H1 (cell line): ENCODE results near the gene ANGEL2. TPM values are rescaled to one million over a fixed set of nuclear protein-coding genes. Genes with fewer than 3 reads are reported as not detected.

Source experiments
- CTCF ChIA-PET: fragments of 300-600 bp; sonication (Branson Sonifier 250); formaldehyde crosslinking; loops from one replicate; lab custom pipeline; 2021; ENCODE audit not compliant: partially characterized antibody; lab: Charles Lee
- POLR2A ChIA-PET: fragments of 300-600 bp; sonication (Branson Sonifier 250); formaldehyde crosslinking; loops from one replicate; lab custom pipeline; 2021; ENCODE audit warnings: inconsistent platforms; ENCODE audit not compliant: partially characterized antibody; lab: Charles Lee
- DNase-seq, 2 experiments: peaks; one replicate each; pipeline versions ENCODE4 v3.0.0 to v3.0.0-alpha.2; 2010 to 2022; ENCODE audit warnings: low spot score in 2 of 2, low read depth in 1 of 2, mixed read lengths in 1 of 2
- FAIRE-seq: peaks from 2 replicates; lab custom pipeline; 2011; peaks lifted over from hg19 to GRCh38; lab: Jason Lieb, UNC
- H2AFZ ChIP-seq: 2 replicates; pipeline ENCODE4 v1.8.1; 2012; ENCODE audit warnings: low read length, inconsistent platforms
- H2AK5ac ChIP-seq: 2 replicates; pipeline ENCODE4 v1.6.1; 2013; ENCODE audit warnings: low read depth, low read length
- H2BK120ac ChIP-seq: replicated peaks from 2 replicates; pipeline ENCODE3; 2013; ENCODE audit warnings: low read depth, low read length, inconsistent platforms
- H2BK12ac ChIP-seq: 2 replicates; pipeline ENCODE4 v1.6.1; 2013; ENCODE audit warnings: low read depth, low read length
- H2BK15ac ChIP-seq: 2 replicates; pipeline ENCODE4 v1.6.1; 2013; ENCODE audit warnings: low read length
- H2BK20ac ChIP-seq: 2 replicates; pipeline ENCODE4 v1.6.1; 2013; ENCODE audit warnings: low read length
- H2BK5ac ChIP-seq: 2 replicates; pipeline ENCODE4 v1.6.1; 2013; ENCODE audit warnings: low read depth, low read length
- H3K14ac ChIP-seq: 2 replicates; pipeline ENCODE4 v1.6.1; 2013; ENCODE audit warnings: inconsistent platforms; ENCODE audit not compliant: insufficient read length
- H3K18ac ChIP-seq: 2 replicates; pipeline ENCODE4 v1.6.1; 2013; ENCODE audit warnings: low read length; ENCODE audit errors: extremely low read depth
- H3K23ac ChIP-seq: 2 replicates; pipeline ENCODE4 v1.6.1; 2013; ENCODE audit warnings: inconsistent platforms; ENCODE audit not compliant: insufficient read length
- H3K23me2 ChIP-seq: 2 replicates; pipeline ENCODE4 v1.6.1; 2013; ENCODE audit warnings: low read depth, low read length
- H3K27ac ChIP-seq: 2 replicates; pipeline ENCODE4 v1.6.1; 2011; ENCODE audit warnings: low read depth, low read length, inconsistent platforms
- H3K27me3 ChIP-seq, 4 experiments: replicated peaks in 1 of 4; 1 replicate in 1 of 4; 2 replicates in 3 of 4; pipeline versions ENCODE4 v1.6.1 to v1.8.1; 2011 to 2013; ENCODE audit warnings: low read length in 3 of 4, mild to moderate bottlenecking in 3 of 4, inconsistent platforms in 2 of 4, mixed read lengths in 2 of 4, moderate library complexity in 1 of 4; ENCODE audit not compliant: control insufficient read depth in 3 of 4, insufficient read depth in 3 of 4; ENCODE audit errors: extremely low read depth in 1 of 4
- H3K36me3 ChIP-seq, 4 experiments: 2 replicates each; pipeline versions ENCODE4 v1.6.1 to v1.8.1; 2011 to 2013; ENCODE audit warnings: mild to moderate bottlenecking in 4 of 4, low read length in 3 of 4, moderate library complexity in 2 of 4, control low read depth in 1 of 4, inconsistent platforms in 1 of 4; ENCODE audit not compliant: insufficient read depth in 4 of 4, control insufficient read depth in 2 of 4
- H3K4ac ChIP-seq: replicated peaks from 2 replicates; pipeline ENCODE3; 2013; ENCODE audit warnings: low read length, low read depth, mixed read lengths, inconsistent platforms; ENCODE audit not compliant: insufficient read length
- H3K4me1 ChIP-seq, 4 experiments: replicated peaks in 1 of 4; 1 replicate in 1 of 4; 2 replicates in 3 of 4; pipeline versions ENCODE4 v1.6.1 to v1.8.1; 2011 to 2013; ENCODE audit warnings: low read length in 3 of 4, inconsistent platforms in 2 of 4, mixed read lengths in 1 of 4; ENCODE audit not compliant: insufficient read depth in 4 of 4, control insufficient read depth in 3 of 4
- H3K4me2 ChIP-seq, 2 experiments: 2 replicates each; pipeline versions ENCODE4 v1.6.1 to v1.8.1; 2011 to 2013; ENCODE audit warnings: low read depth in 2 of 2, low read length in 2 of 2, control low read depth in 1 of 2, inconsistent platforms in 1 of 2, mild to moderate bottlenecking in 1 of 2; ENCODE audit not compliant: insufficient read depth in 1 of 2
- H3K4me3 ChIP-seq, 4 experiments: fragments of 200-600, 300-600 bp in 1 of 4; sonication (generic), shearing (Covaris generic), sonication (Bioruptor Twin) in 1 of 4; 2 replicates each; pipeline versions ENCODE4 v1.5.1 to v1.8.1; 2011 to 2016; ENCODE audit warnings: low read length in 4 of 4, low read depth in 3 of 4, control low read depth in 2 of 4, inconsistent platforms in 2 of 4, mild to moderate bottlenecking in 2 of 4, mixed read lengths in 1 of 4, moderate library complexity in 1 of 4; ENCODE audit not compliant: insufficient read depth in 2 of 4; ENCODE audit errors: extremely low read depth in 1 of 4
- H3K56ac ChIP-seq: replicated peaks from 2 replicates; pipeline ENCODE3; 2013; ENCODE audit warnings: low read depth, mild to moderate bottlenecking, mixed read lengths, low read length, inconsistent platforms; ENCODE audit not compliant: insufficient read length
- H3K79me1 ChIP-seq: 2 replicates; pipeline ENCODE4 v1.6.1; 2013; ENCODE audit warnings: low read depth, low read length, control low read depth
- H3K79me2 ChIP-seq, 2 experiments: 2 replicates each; pipeline versions ENCODE4 v1.6.1 to v1.8.1; 2012 to 2013; ENCODE audit warnings: low read length in 2 of 2, mild to moderate bottlenecking in 2 of 2, inconsistent platforms in 1 of 2; ENCODE audit not compliant: insufficient read depth in 2 of 2, control insufficient read depth in 1 of 2
- H3K9ac ChIP-seq, 4 experiments: replicated peaks in 1 of 4; 1 replicate in 1 of 4; 2 replicates in 3 of 4; pipeline versions ENCODE4 v1.6.1 to v1.8.1; 2011 to 2013; ENCODE audit warnings: low read depth in 3 of 4, low read length in 3 of 4, control low read depth in 2 of 4, mild to moderate bottlenecking in 2 of 4, moderate library complexity in 2 of 4, inconsistent platforms in 1 of 4; ENCODE audit errors: extremely low read depth in 1 of 4
- H3K9me3 ChIP-seq, 2 experiments: 2 replicates each; pipeline versions ENCODE4 v1.6.1 to v1.8.1; 2012 to 2013; ENCODE audit warnings: mild to moderate bottlenecking in 2 of 2, moderate library complexity in 2 of 2, control low read depth in 1 of 2, inconsistent platforms in 1 of 2, low read depth in 1 of 2, low read length in 1 of 2, mixed read lengths in 1 of 2; ENCODE audit not compliant: insufficient read depth in 2 of 2
- H4K20me1 ChIP-seq, 2 experiments: replicated peaks in 1 of 2; 2 replicates each; pipeline versions ENCODE3 to v1.8.1; 2011 to 2013; ENCODE audit warnings: inconsistent platforms in 2 of 2, low read length in 2 of 2, mild to moderate bottlenecking in 1 of 2; ENCODE audit not compliant: insufficient read depth in 2 of 2, control insufficient read depth in 1 of 2
- H4K5ac ChIP-seq: 2 replicates; pipeline ENCODE4 v1.6.1; 2013; ENCODE audit warnings: low read length, low read depth, mixed read lengths, inconsistent platforms; ENCODE audit not compliant: insufficient read length
- H4K8ac ChIP-seq: 2 replicates; pipeline ENCODE4 v1.8.0; 2013; ENCODE audit warnings: mild to moderate bottlenecking, moderate library complexity, low read length, inconsistent platforms; ENCODE audit not compliant: insufficient read depth; ENCODE audit errors: extremely low read depth
- H4K91ac ChIP-seq: replicated peaks from 2 replicates; pipeline ENCODE3; 2013; ENCODE audit warnings: low read length, mixed read lengths, inconsistent platforms; ENCODE audit not compliant: insufficient read length
- BACH1 ChIP-seq: IDR thresholded peaks from 2 replicates; pipeline ENCODE4 v1.6.1; 2012; ENCODE audit warnings: low read length, improper control_type of control experiment
- BRCA1 ChIP-seq: IDR thresholded peaks from 2 replicates; pipeline ENCODE4 v1.6.1; 2012; ENCODE audit warnings: low read depth, low read length, improper control_type of control experiment
- CREB1 ChIP-seq: IDR thresholded peaks from 2 replicates; pipeline ENCODE4 v1.6.1; 2012; ENCODE audit warnings: inconsistent platforms
- GABPA ChIP-seq: IDR thresholded peaks from 2 replicates; pipeline ENCODE4 v1.6.1; 2011; ENCODE audit warnings: mild to moderate bottlenecking, low read length, moderate library complexity, borderline replicate concordance; ENCODE audit not compliant: insufficient read depth
- HDAC6 ChIP-seq: IDR thresholded peaks from one replicate; pipeline ENCODE4 v1.7.1; 2012; ENCODE audit warnings: low read depth, mild to moderate bottlenecking, inconsistent platforms, low read length, moderate library complexity
- KDM1A ChIP-seq: fragments of 200-600, 300-600 bp; sonication (generic); IDR thresholded peaks from 2 replicates; pipeline ENCODE4 v1.7.1; 2016; ENCODE audit warnings: mild to moderate bottlenecking, low read length, borderline replicate concordance
- MAFK ChIP-seq: IDR thresholded peaks from 2 replicates; pipeline ENCODE4 v1.6.1; 2012; ENCODE audit warnings: low read depth, mild to moderate bottlenecking, improper control_type of control experiment, low read length
- PHF8 ChIP-seq: fragments of 200-600 bp; sonication (generic); conservative IDR thresholded peaks from 2 replicates; pipeline ENCODE4 v1.7.1; 2012; ENCODE audit warnings: low read depth, mild to moderate bottlenecking, inconsistent platforms, low read length, moderate library complexity
- POU5F1 ChIP-seq: IDR thresholded peaks from 2 replicates; pipeline ENCODE4 v1.6.1; 2011; ENCODE audit warnings: low read depth, mild to moderate bottlenecking, low read length, moderate library complexity
- RNF2 ChIP-seq: fragments of 200-900, 300-1000 bp; sonication (generic); IDR thresholded peaks from 2 replicates; pipeline ENCODE4 v1.7.1; 2016; ENCODE audit warnings: borderline replicate concordance, low read depth, mild to moderate bottlenecking, antibody characterized with exemption, low read length; ENCODE audit not compliant: poor library complexity, severe bottlenecking; ENCODE audit errors: missing control alignments
- SAP30 ChIP-seq: fragments of 300-600 bp; sonication (generic); IDR thresholded peaks from 2 replicates; pipeline ENCODE4 v1.7.1; 2012; ENCODE audit warnings: low read length, moderate library complexity, mild to moderate bottlenecking, inconsistent platforms; ENCODE audit not compliant: insufficient read depth, insufficient replicate concordance
- SIX5 ChIP-seq: IDR thresholded peaks from 2 replicates; pipeline ENCODE4 v1.6.1; 2011; ENCODE audit warnings: mild to moderate bottlenecking, low read depth, low read length
- SRF ChIP-seq: IDR thresholded peaks from 2 replicates; pipeline ENCODE4 v1.6.1; 2011; ENCODE audit warnings: mild to moderate bottlenecking, low read depth, low read length, moderate library complexity
- TBP ChIP-seq: IDR thresholded peaks from 2 replicates; pipeline ENCODE4 v1.6.1; 2011; ENCODE audit warnings: low read depth, low read length, improper control_type of control experiment
- WGBS, 2 experiments: shearing (Covaris generic) in 1 of 2; methylation state at CpG; one replicate each; pipeline versions ENCODE4 v1.1.6 to v1.1.7; 2013 to 2015; ENCODE audit warnings: low lambda C conversion rate in 2 of 2, mixed read lengths in 2 of 2, inconsistent platforms in 1 of 2, low coverage in 1 of 2, missing lambda C conversion rate in 1 of 2; ENCODE audit not compliant: insufficient replicate concordance in 2 of 2, insufficient coverage in 1 of 2, insufficient read length in 1 of 2; ENCODE audit errors: extremely low coverage in 1 of 2, missing lambda C conversion rate in 1 of 2; 5-methylcytosine and 5-hydroxymethylcytosine counted together
- polyA plus RNA-seq, 7 experiments: library from polyadenylated mRNA; depleted of rRNA in 3 of 7; stranded (reverse) in 5 of 7; unstranded in 2 of 7; fragments of >200 nt in 5 of 7; fragments of 200-250 nt in 2 of 7; gene quantifications; 1 replicate in 5 of 7; 2 replicates in 1 of 7; 4 replicates in 1 of 7; pipeline versions ENCODE4 v1.2.1 to v1.2.3, GENCODE V29; 2011 to 2013; ENCODE audit warnings: missing spikeins in 2 of 7, mixed read lengths in 2 of 7
- total RNA-seq: library from RNA; stranded (reverse); fragmentation: NEBNext Ultra II Directional; extraction: Animal tissue kit (Norgen Biotek cat#: 25700); gene quantifications from 2 replicates; pipeline ENCODE4 v1.2.1, GENCODE V29; 2021

Gene ANGEL2
- total and polyA plus RNA-seq, 2 of the 8 experiments (the other 6 are each of a cell fraction or from before 2014, with no cell fraction given), result 18.1 to 39.9 TPM

DNA sequence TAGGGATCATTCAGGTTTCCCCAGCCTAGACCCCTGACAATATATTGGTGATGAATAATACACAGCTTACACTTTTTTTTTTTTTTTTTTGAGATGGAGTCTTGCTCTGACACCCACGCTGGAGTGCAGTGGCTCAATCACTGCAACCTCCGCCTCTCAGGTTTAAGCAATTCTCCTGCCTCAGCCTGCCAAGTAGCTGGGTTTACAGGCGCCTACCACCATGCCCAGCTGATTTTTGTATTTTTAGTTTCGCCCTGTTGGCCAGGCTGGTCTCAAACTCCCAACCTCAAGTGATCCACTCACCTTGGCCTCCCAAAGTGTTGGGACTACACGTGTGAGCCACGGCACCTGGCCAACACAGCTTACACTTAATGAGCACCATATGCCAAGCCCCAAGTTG, 58.1 kb downstream of the ANGEL2 start:
- WGBS, 2 experiments, result 93% methylated on average over 6 of the region's 6 CpGs; no CpG with 5 or more reads in 1 of the 2 experiments
- no peak overlapping the region for H4K8ac ChIP-seq
- no peak overlapping the region for H3K23ac ChIP-seq
- DNase-seq (no peak), FAIRE-seq (no peak)
- no peak overlapping the region for H2AFZ ChIP-seq
- H4K91ac ChIP-seq, result no peak overlapping the region
- no peak overlapping the region for H2BK15ac ChIP-seq
- ChIA-PET CTCF (interaction anchor here (0.7 to 2.3 kb wide), 10 partner anchors 10 to 69 kb away, joined by 3 to 28 read pairs (median 4); no protein-coding TSS in a partner anchor), POLR2A (interaction anchor here (0.6 to 12.7 kb wide), 18 partner anchors 9 to 1519 kb away, joined by 3 to 240 read pairs (median 4); no protein-coding TSS in a partner anchor)
- H3K4me2 ChIP-seq, result no peak overlapping the region
- no peak overlapping the region for H3K27ac ChIP-seq
- no peaks in the 10 kb centered on the region for H3K23me2 ChIP-seq
- peaks cover 0 to 13% of the 10 kb centered on the region in 2 experiments for H4K20me1 ChIP-seq
- H3K14ac ChIP-seq, result no peak overlapping the region
- H2BK12ac ChIP-seq, result no peak overlapping the region
- no peak overlapping the region for H3K56ac ChIP-seq
- H3K4ac ChIP-seq, result no peak overlapping the region
- H2BK120ac ChIP-seq, result no peak overlapping the region
- no peak overlapping the region for H2BK20ac ChIP-seq
- no peak overlapping the region for H3K18ac ChIP-seq
- peaks cover 49 to 100% (median 86%) of the 10 kb centered on the region in 4 experiments for H3K36me3 ChIP-seq
- H3K4me3 ChIP-seq, result no peak overlapping the region
- peaks cover 0 to 67% of the 10 kb centered on the region in 2 experiments; a peak in 2 of 4 replicates for H3K79me2 ChIP-seq
- H2AK5ac ChIP-seq, result no peak overlapping the region
- peak overlapping the region; percentile 13; the same call in 1 of the 2 replicates for H2BK5ac ChIP-seq
- no peak overlapping the region for H4K5ac ChIP-seq
- no peaks in the 10 kb centered on the region for H3K27me3 ChIP-seq
- no peaks in the 10 kb centered on the region for H3K9me3 ChIP-seq
- peaks cover 13% of the 10 kb centered on the region for H3K79me1 ChIP-seq
- H3K4me1 ChIP-seq, result peaks cover 5 to 18% (median 14%) of the 10 kb centered on the region in 4 experiments
- H3K9ac ChIP-seq, result no peak overlapping the region
- TF ChIP-seq TBP, result no peak
- TF ChIP-seq RNF2, result no peak
- no peak for TF ChIP-seq SAP30
- no peak for TF ChIP-seq PHF8
- no peak for TF ChIP-seq POU5F1
- TF ChIP-seq BACH1, result no peak
- no peak for TF ChIP-seq BRCA1
- no peak for TF ChIP-seq SIX5
- no peak for TF ChIP-seq MAFK
- no peak for TF ChIP-seq HDAC6
- TF ChIP-seq KDM1A, result no peak
- no peak for TF ChIP-seq GABPA
- no peak for TF ChIP-seq CREB1
- TF ChIP-seq SRF, result no peak
